Measurements from ENCODE around the gene STARD7.
"Not testable (repeated sequence)": the region's sequence is repeated elsewhere in the genome, so short reads cannot be mapped to it uniquely, and the experiment has no call there.

STARD7 gene

GRCh38 chr2:96150007-96150640 is 58.5 kb downstream of the STARD7 start:
- DNase-seq (ENCODE audit: low read depth in 1 of 2, low spot score in 1 of 2), result no peak

- DNase-seq (ENCODE audit: low read depth in 1 of 2, low spot score in 1 of 2), result peak; percentile 85 to 94
These were observed 60.0 kb downstream of the STARD7 start for GRCh38 chr2:96148410-96149217.

GRCh38 chr2:96147593-96148201 is 60.9 kb downstream of the STARD7 start:
- DNase-seq (ENCODE audit: low read depth in 1 of 2, low spot score in 1 of 2), result no peak

- peak in 1 of 2 donors; percentile 6 for DNase-seq (ENCODE audit: low read depth in 1 of 2, low spot score in 1 of 2)
These were observed 61.6 kb downstream of the STARD7 start for GRCh38 chr2:96146881-96147592.

- DNase-seq (ENCODE audit: low read depth in 1 of 2, low spot score in 1 of 2), result peak; percentile 79 to 82
These were observed 62.3 kb downstream of the STARD7 start for GRCh38 chr2:96146153-96146880.

GRCh38 chr2:96145848-96146152 is 62.8 kb downstream of the STARD7 start:
- no peak for DNase-seq (ENCODE audit: low read depth in 1 of 2, low spot score in 1 of 2)

- peak; percentile 69 to 89 for DNase-seq (ENCODE audit: low read depth in 1 of 2, low spot score in 1 of 2)
These were observed 63.4 kb downstream of the STARD7 start, which contains the start of gene DUSP2 for GRCh38 chr2:96145036-96145847. TSS of gene DUSP2 (minus strand) at chr2:96145440. CDS start at chr2:96145354, 86 bp downstream.

- peak in 1 of 2 donors; percentile 29 for DNase-seq (ENCODE audit: low read depth in 1 of 2, low spot score in 1 of 2)
These were observed 64.1 kb downstream of the STARD7 start for GRCh38 chr2:96144481-96145035.

- DNase-seq (ENCODE audit: low read depth in 1 of 2, low spot score in 1 of 2), result no peak
These were observed 64.7 kb downstream of the STARD7 start for GRCh38 chr2:96143848-96144480.

- DNase-seq (ENCODE audit: low read depth in 1 of 2, low spot score in 1 of 2), result no peak
These were observed 65.3 kb downstream of the STARD7 start for GRCh38 chr2:96143231-96143847.

GRCh38 chr2:96142217-96143113 is 66.2 kb downstream of the STARD7 start:
- peak in 1 of 2 donors; percentile 56 for DNase-seq (ENCODE audit: low read depth in 1 of 2, low spot score in 1 of 2)

- not testable (repeated sequence) for DNase-seq (ENCODE audit: low read depth in 1 of 2, low spot score in 1 of 2)
These were observed 67.0 kb downstream of the STARD7 start for GRCh38 chr2:96141624-96141967.

GRCh38 chr2:96140941-96141623 is 67.5 kb downstream of the STARD7 start:
- DNase-seq (ENCODE audit: low read depth in 1 of 2, low spot score in 1 of 2), result no peak

- no peak for DNase-seq (ENCODE audit: low read depth in 1 of 2, low spot score in 1 of 2)
These were observed 69.4 kb downstream of the STARD7 start for GRCh38 chr2:96139181-96139758.

- DNase-seq (ENCODE audit: low read depth in 1 of 2, low spot score in 1 of 2), result no peak
These were observed 70.2 kb downstream of the STARD7 start, which contains the start of gene ASTL for GRCh38 chr2:96138179-96139145. TSS of gene ASTL (minus strand) at chr2:96138502. CDS start at chr2:96138436, 66 bp downstream.

Data from activated T-helper 1 cell treated with anti-CD3 and anti-CD28 coated beads, Interleukin-2, amount 50 U/mL, for 16 hours (primary cell).